Mucosa of descending colon (tissue), 3 donors: Measurements from ENCODE around the gene SKA2. TPM values are rescaled to one million over a fixed set of nuclear protein-coding genes. Genes with fewer than 3 reads are reported as not detected.

Experiments used
- ATAC-seq: fragments of 200-7000 bp; cut with Tn5 transposase; one replicate; pipeline ENCODE4 v1.9.1; 2020; ENCODE audit warnings: mild to moderate bottlenecking, moderate library complexity
- DNase-seq, 3 donors: peaks; one replicate each; pipeline ENCODE4 v3.0.0-alpha.2; 2020
- H3K36me3 ChIP-seq: fragments of 200-600 bp; one replicate; pipeline ENCODE4 v1.8.0; 2021; ENCODE audit warnings: low read depth, mild to moderate bottlenecking
- H3K4me1 ChIP-seq: fragments of 200-600 bp; one replicate; pipeline ENCODE4 v1.8.0; 2021; ENCODE audit warnings: low read depth, mild to moderate bottlenecking
- H3K4me3 ChIP-seq: fragments of 200-600 bp; one replicate; pipeline ENCODE4 v1.8.0; 2021; ENCODE audit warnings: mild to moderate bottlenecking
- H3K9me3 ChIP-seq: fragments of 200-600 bp; one replicate; pipeline ENCODE4 v1.8.0; 2021; ENCODE audit warnings: mild to moderate bottlenecking
- intact Hi-C, 2 donors: fragments of 100-400 bp; cut with DNase I in 1 of 2; cut with micrococcal nuclease in 1 of 2; formaldehyde crosslinking; loops; one replicate each; pipeline versions ENCODE4 v1.11.0 to v1.11.1; 2022; cut with DNase I, micrococcal nuclease
- microRNA-seq: library from miRNA; unstranded; fragments of <30 nt; microRNA quantifications from one replicate; pipeline ENCODE4, GENCODE V29; 2019
- total RNA-seq, 3 donors: library from RNA; stranded (reverse); fragmentation: NEBNext Ultra II Directional in 2 of 3; extraction: Animal tissue kit (Norgen Biotek cat#: 25700) in 2 of 3; gene quantifications; one replicate each; pipeline versions ENCODE4 v1.2.1 to v1.2.4, GENCODE V29; 2021 to 2023
- TF ChIP-seq, protein P1 (sequence below): fragments of 200-600 bp; IDR thresholded peaks from one replicate; pipeline ENCODE4 v1.8.0; 2022; ENCODE audit warnings: antibody characterized with exemption, mild to moderate bottlenecking
- donor health status: DM: no; HTN: no; CAD: no; lungs with moderate emphysema.
- donor health status: DM: no; HTN: no; CAD: no.
- donor health status: DM: no; HTN: yes; CAD: no.

SKA2 gene
- total RNA-seq, 3 donors from 2014 or later: 15.7 to 30.0 (median 27.0) TPM

DNA sequence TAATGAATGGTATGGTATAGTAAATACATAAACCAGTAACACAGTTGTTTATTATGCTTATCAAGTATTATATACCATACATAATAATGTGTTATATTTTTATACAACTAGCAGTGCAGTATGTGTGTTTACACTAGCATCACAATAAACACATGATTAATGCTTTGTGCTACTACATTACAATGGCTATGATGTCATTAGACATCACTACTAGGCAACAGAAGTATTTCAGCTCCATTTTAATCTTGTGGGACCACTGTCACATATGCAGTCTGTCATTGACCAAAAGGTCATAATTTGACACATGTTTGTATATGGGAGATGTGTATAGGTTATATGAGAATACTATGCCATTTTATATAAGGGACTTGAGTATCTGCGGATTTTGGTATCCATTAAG is 81.0 kb downstream of the SKA2 start:
- H3K36me3 ChIP-seq: no peaks in the 10 kb centered on the region
- no peak for ATAC-seq
- TF ChIP-seq, protein P1, sequence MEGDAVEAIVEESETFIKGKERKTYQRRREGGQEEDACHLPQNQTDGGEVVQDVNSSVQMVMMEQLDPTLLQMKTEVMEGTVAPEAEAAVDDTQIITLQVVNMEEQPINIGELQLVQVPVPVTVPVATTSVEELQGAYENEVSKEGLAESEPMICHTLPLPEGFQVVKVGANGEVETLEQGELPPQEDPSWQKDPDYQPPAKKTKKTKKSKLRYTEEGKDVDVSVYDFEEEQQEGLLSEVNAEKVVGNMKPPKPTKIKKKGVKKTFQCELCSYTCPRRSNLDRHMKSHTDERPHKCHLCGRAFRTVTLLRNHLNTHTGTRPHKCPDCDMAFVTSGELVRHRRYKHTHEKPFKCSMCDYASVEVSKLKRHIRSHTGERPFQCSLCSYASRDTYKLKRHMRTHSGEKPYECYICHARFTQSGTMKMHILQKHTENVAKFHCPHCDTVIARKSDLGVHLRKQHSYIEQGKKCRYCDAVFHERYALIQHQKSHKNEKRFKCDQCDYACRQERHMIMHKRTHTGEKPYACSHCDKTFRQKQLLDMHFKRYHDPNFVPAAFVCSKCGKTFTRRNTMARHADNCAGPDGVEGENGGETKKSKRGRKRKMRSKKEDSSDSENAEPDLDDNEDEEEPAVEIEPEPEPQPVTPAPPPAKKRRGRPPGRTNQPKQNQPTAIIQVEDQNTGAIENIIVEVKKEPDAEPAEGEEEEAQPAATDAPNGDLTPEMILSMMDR: no peak
- no peaks in the 10 kb centered on the region for H3K9me3 ChIP-seq
- intact Hi-C loops: no loop called here
- H3K4me3 ChIP-seq: no peak overlapping the region
- no peaks in the 10 kb centered on the region for H3K4me1 ChIP-seq
- no peak for DNase-seq

DNA sequence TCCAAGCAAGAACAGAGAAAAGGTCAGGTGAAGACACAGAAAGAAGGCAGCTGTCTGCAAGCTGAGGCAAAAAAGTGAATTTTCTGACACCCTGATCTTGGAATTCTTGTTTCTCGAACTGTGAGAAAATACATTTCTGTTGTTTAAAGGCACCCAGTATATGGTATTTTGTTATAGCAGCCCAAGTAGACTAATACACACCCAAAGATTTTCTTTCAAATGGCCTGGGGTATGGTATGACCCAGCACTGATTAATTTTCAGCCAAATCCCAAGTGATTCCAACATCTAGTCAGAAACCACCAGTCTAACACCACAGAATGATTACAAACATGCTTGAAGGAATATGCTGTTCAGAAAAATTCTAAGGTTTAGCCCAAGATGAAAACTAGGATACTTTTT is 85.1 kb downstream of the SKA2 start:
- Histone ChIP-seq H3K4me3 (no peak overlapping the region), H3K4me1 (no peaks in the 10 kb centered on the region), H3K9me3 (no peaks in the 10 kb centered on the region), H3K36me3 (no peaks in the 10 kb centered on the region)
- TF ChIP-seq, protein P1: no peak
- DNase-seq: no peak
- no peak for ATAC-seq
- intact Hi-C loops: no loop called here

DNA sequence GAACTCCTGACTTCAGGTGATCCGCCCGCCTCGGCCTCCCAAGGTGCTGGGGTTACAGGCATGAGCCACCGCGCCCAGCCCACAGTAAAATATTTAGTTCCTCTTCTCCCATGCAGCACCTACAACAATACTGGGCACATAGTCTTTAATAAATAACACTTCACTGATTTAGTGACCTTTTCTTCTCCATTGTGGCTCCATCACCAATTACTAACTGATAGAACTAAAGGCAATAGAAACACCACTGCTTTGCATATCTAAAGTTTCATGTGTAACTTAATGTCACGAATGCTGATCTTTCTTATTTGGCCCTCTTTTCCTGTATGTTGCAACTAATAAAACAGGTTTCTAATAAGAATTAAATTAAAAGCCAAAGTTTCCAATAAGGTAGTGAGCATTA is 87.2 kb downstream of the SKA2 start:
- H3K9me3 ChIP-seq: no peaks in the 10 kb centered on the region
- no peak overlapping the region for H3K4me3 ChIP-seq
- H3K4me1 ChIP-seq: no peaks in the 10 kb centered on the region
- intact Hi-C loops: no loop called here
- TF ChIP-seq, protein P1: no peak
- H3K36me3 ChIP-seq: no peaks in the 10 kb centered on the region
- no peak for DNase-seq
- ATAC-seq: no peak

DNA sequence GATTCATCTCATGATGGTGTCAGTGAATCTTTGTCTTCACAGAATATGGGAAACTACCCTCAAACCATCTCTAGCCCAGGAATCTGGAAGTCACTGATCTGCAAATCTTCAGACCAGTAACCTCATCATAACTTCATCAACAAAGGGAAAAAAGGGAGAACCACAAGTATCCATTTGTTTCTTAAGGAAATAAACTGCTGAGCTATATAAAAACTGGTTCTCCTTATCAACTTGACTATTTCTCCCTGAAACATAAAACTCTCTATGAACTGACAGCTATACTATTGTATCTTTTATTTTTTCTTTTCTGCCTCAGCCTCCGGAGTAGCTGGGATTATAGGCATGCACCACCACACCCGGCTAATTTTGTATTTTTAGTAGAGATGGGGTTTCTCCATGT is 87.6 kb downstream of the SKA2 start:
- TF ChIP-seq, protein P1: no peak
- Histone ChIP-seq H3K4me3 (no peak overlapping the region), H3K4me1 (no peaks in the 10 kb centered on the region), H3K36me3 (no peaks in the 10 kb centered on the region), H3K9me3 (no peaks in the 10 kb centered on the region)
- no peak for DNase-seq
- intact Hi-C loops: no loop called here
- no peak for ATAC-seq

DNA sequence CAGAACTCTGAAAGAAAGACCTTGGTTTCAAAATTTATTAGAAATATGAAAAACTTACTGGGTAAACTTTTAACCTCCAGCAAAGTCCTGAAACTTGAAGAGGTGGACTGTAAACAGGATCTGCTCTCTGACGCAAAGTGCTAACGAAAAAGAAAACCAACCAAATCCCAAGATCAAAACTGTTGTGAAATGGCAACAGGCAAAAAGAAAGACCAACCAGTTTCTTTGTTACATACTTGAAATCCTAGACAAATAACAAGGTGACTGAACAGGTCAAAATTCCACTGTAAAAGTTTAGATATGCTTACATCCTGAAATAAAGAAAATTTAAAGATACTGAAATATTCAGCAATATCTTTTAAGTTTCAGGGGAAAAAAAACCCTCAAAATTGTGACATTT is 92.5 kb downstream of the SKA2 start:
- Histone ChIP-seq H3K4me1 (no peaks in the 10 kb centered on the region), H3K4me3 (no peak overlapping the region), H3K36me3 (no peaks in the 10 kb centered on the region), H3K9me3 (no peaks in the 10 kb centered on the region)
- ATAC-seq (no peak), DNase-seq (no peak)
- TF ChIP-seq, protein P1: no peak
- intact Hi-C loops: no loop called here

Small RNA genes lying within 50 kb of the gene (microRNA-seq; reads per million reads assigned to microRNA genes)
- gene MIR301A (52.9 reads per million, percentile 54 among the genes with 10 or more reads in this experiment), gene MIR454 (907 reads per million, percentile 83 among the genes with 10 or more reads in this experiment)

Other genes with a start within 250 kb of the SKA2 start
- 10 to 100 TPM; 11.4 to 24.6 (median 14.5) TPM for gene TRIM37, start 48.3 kb downstream of the SKA2 start, total RNA-seq
- gene PRR11, start 560 bp upstream of the SKA2 start, total RNA-seq: 10 to 100 TPM in 1 of 3 donors, 1 to 10 TPM in 2; 2.0 to 17.3 (median 3.5) TPM
- gene SMG8, start 54.8 kb upstream of the SKA2 start, total RNA-seq: 10 to 100 TPM in 1 of 3 donors, 1 to 10 TPM in 2; 8.6 to 11.1 (median 9.0) TPM
- 1 to 10 TPM; 4.5 to 6.2 (median 4.9) TPM for gene GDPD1, start 65.3 kb upstream of the SKA2 start, total RNA-seq
- gene YPEL2, start 176.5 kb upstream of the SKA2 start, total RNA-seq: 10 to 100 TPM; 29.6 to 33.8 (median 32.8) TPM